ENCODE results near the gene KIF3A. TPM values are rescaled to one million over a fixed set of nuclear protein-coding genes. Genes with fewer than 3 reads are reported as not detected.

KIF3A gene
- total RNA-seq, 1 donor, result 12.7 TPM

DNA sequence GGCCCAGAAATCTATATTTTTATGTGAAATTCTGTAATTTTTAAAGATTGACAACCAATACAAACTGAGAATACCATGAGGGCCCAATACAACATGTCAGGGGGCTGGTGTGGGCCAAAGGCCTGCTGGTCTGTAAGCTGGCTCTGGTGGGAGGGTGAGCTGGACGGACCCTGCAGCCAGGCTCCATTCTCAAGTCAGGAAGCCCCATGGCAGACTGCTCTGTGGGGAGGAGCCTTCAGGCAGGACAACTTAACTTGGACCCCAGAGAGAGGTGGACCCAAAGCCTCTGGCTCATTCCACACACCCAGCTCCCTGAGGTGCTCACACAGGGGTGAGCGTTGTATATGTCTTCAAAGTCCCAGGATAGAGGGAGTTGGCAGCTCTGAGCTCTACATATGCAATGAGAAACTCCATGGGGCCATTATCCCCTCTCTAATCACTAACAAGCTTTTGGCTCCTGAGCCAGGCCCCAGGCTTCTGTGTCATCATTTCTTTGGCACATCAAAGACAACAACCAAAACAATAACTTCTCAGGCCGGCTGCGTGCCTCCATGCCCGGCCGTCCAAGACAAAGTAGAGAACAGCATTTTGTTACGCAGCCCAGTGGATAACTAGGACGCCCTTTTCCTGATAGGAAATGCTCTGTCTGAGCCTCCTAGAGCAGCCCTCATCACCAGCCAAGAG, 33.3 kb upstream of the KIF3A start:
- Histone ChIP-seq H3K27ac (ENCODE audit: low read depth, low read length) (no peak overlapping the region), H2AFZ (ENCODE audit: low read length) (no peak overlapping the region), H4K20me1 (ENCODE audit: insufficient read depth, low read length) (peaks cover 64% of the 10 kb centered on the region), H3K4me3 (ENCODE audit: insufficient read depth, low read length) (no peak overlapping the region), H3K36me3 (ENCODE audit: insufficient read depth, low read length) (no peaks in the 10 kb centered on the region), H3K4me1 (ENCODE audit: insufficient read depth, low read length) (peaks cover 25% of the 10 kb centered on the region), H3K4me2 (ENCODE audit: insufficient read depth, low read length) (no peak overlapping the region), H3K27me3 (ENCODE audit: insufficient read depth, low read length) (no peaks in the 10 kb centered on the region), H3K9me3 (ENCODE audit: low read depth, low read length) (no peaks in the 10 kb centered on the region), H3K79me2 (ENCODE audit: insufficient read depth, low read length) (peaks cover 82% of the 10 kb centered on the region)
- no peak for DNase-seq (ENCODE audit: insufficient read length, low spot score, missing footprints)
- TF ChIP-seq, protein P1, sequence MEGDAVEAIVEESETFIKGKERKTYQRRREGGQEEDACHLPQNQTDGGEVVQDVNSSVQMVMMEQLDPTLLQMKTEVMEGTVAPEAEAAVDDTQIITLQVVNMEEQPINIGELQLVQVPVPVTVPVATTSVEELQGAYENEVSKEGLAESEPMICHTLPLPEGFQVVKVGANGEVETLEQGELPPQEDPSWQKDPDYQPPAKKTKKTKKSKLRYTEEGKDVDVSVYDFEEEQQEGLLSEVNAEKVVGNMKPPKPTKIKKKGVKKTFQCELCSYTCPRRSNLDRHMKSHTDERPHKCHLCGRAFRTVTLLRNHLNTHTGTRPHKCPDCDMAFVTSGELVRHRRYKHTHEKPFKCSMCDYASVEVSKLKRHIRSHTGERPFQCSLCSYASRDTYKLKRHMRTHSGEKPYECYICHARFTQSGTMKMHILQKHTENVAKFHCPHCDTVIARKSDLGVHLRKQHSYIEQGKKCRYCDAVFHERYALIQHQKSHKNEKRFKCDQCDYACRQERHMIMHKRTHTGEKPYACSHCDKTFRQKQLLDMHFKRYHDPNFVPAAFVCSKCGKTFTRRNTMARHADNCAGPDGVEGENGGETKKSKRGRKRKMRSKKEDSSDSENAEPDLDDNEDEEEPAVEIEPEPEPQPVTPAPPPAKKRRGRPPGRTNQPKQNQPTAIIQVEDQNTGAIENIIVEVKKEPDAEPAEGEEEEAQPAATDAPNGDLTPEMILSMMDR (IDR thresholded peaks at IDR 0.05; ENCODE audit: extremely low read depth, low read depth, low read length), result no peak

DNA sequence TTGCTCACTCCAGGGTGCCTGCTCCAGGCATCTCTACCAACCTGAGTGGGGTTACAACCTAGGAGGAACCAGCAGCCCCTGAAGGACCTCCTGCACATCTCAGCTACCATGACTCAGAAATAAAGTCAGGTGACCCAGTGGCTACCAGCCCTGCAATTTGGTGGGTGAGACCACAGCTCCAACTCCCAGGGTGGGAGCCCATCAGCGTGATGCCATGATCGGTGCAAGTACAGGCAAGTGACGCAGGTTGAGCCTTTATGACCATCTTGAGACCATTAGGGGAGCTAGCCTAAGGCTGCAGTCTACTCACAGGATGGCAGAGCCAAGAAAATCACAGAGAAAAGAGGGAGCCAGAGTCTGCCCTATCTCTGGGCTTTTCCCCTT, 31.1 kb upstream of the KIF3A start:
- no peak overlapping the region for H3K27ac ChIP-seq (ENCODE audit: low read depth, low read length)
- no peak overlapping the region for H3K4me3 ChIP-seq (ENCODE audit: insufficient read depth, low read length)
- DNase-seq (ENCODE audit: insufficient read length, low spot score, missing footprints), result no peak
- peaks cover 9% of the 10 kb centered on the region for H3K36me3 ChIP-seq (ENCODE audit: insufficient read depth, low read length)
- peaks cover 61% of the 10 kb centered on the region for H3K79me2 ChIP-seq (ENCODE audit: insufficient read depth, low read length)
- peaks cover 51% of the 10 kb centered on the region for H4K20me1 ChIP-seq (ENCODE audit: insufficient read depth, low read length)
- H2AFZ ChIP-seq (ENCODE audit: low read length), result no peak overlapping the region
- H3K4me2 ChIP-seq (ENCODE audit: insufficient read depth, low read length), result no peak overlapping the region
- H3K27me3 ChIP-seq (ENCODE audit: insufficient read depth, low read length), result no peaks in the 10 kb centered on the region
- TF ChIP-seq, protein P1 (IDR thresholded peaks at IDR 0.05; ENCODE audit: extremely low read depth, low read depth, low read length), result no peak
- no peaks in the 10 kb centered on the region for H3K9me3 ChIP-seq (ENCODE audit: low read depth, low read length)
- peaks cover 22% of the 10 kb centered on the region for H3K4me1 ChIP-seq (ENCODE audit: insufficient read depth, low read length)

DNA sequence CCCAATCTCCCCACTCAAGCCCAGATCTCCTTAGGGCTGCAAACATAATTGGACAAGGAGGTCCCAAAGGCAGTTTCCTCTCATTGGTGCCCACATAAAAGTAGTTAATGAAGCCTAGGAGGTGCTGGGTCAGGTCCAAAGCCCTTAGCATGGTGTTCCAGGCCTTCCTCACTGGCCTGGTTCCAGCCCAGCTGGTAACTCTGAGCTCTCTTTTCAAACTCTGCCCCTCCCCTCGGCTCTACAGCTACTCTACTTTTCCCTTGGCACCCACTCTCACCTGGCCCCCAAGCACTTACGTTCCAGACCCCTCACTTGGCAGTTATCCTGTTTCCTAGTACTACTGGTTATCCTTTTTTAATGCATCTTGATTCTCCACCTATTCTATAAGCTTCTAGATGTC, 29.8 kb upstream of the KIF3A start:
- no peaks in the 10 kb centered on the region for H3K9me3 ChIP-seq (ENCODE audit: low read depth, low read length)
- peaks cover 50% of the 10 kb centered on the region for H4K20me1 ChIP-seq (ENCODE audit: insufficient read depth, low read length)
- H3K79me2 ChIP-seq (ENCODE audit: insufficient read depth, low read length), result peaks cover 49% of the 10 kb centered on the region
- peak overlapping the region; percentile 37 for H3K4me2 ChIP-seq (ENCODE audit: insufficient read depth, low read length)
- no peak overlapping the region for H2AFZ ChIP-seq (ENCODE audit: low read length)
- H3K27me3 ChIP-seq (ENCODE audit: insufficient read depth, low read length), result no peaks in the 10 kb centered on the region
- peak; percentile 37 for DNase-seq (ENCODE audit: insufficient read length, low spot score, missing footprints)
- TF ChIP-seq, protein P1 (IDR thresholded peaks at IDR 0.05; ENCODE audit: extremely low read depth, low read depth, low read length), result no peak
- peaks cover 21% of the 10 kb centered on the region for H3K36me3 ChIP-seq (ENCODE audit: insufficient read depth, low read length)
- no peak overlapping the region for H3K27ac ChIP-seq (ENCODE audit: low read depth, low read length)
- H3K4me3 ChIP-seq (ENCODE audit: insufficient read depth, low read length), result no peak overlapping the region
- peaks cover 21% of the 10 kb centered on the region for H3K4me1 ChIP-seq (ENCODE audit: insufficient read depth, low read length)

DNA sequence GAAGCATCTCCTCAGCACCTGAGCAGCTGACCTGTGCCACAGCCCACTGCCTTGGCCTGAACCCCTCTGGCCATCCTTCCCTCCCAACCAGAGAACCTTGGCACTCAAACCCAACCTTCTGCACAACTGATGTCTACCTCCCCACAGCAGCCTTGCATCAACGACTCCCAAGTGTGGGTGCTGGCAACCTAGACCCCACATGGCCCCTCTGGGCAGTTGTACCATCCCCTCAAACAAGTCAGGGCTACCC, 29.4 kb upstream of the KIF3A start:
- H3K4me1 ChIP-seq (ENCODE audit: insufficient read depth, low read length), result peaks cover 17% of the 10 kb centered on the region
- no peak overlapping the region for H3K27ac ChIP-seq (ENCODE audit: low read depth, low read length)
- H2AFZ ChIP-seq (ENCODE audit: low read length), result no peak overlapping the region

More for the DNA sequence above, 29.4 kb upstream of the KIF3A start:
- TF ChIP-seq, protein P1 (IDR thresholded peaks at IDR 0.05; ENCODE audit: extremely low read depth, low read depth, low read length), result no peak
- Histone ChIP-seq H3K4me3 (ENCODE audit: insufficient read depth, low read length) (no peak overlapping the region), H3K79me2 (ENCODE audit: insufficient read depth, low read length) (peaks cover 45% of the 10 kb centered on the region), H4K20me1 (ENCODE audit: insufficient read depth, low read length) (peaks cover 46% of the 10 kb centered on the region), H3K4me2 (ENCODE audit: insufficient read depth, low read length) (no peak overlapping the region), H3K27me3 (ENCODE audit: insufficient read depth, low read length) (no peaks in the 10 kb centered on the region), H3K36me3 (ENCODE audit: insufficient read depth, low read length) (peaks cover 24% of the 10 kb centered on the region), H3K9me3 (ENCODE audit: low read depth, low read length) (no peaks in the 10 kb centered on the region)
- no peak for DNase-seq (ENCODE audit: insufficient read length, low spot score, missing footprints)

Data from osteoblast (primary cell).